DOHH2 (cell line): ENCODE results near the gene OR14J1.
"Not testable (repeated sequence)": the region's sequence is repeated elsewhere in the genome, so short reads cannot be mapped to it uniquely, and the experiment has no call there.

Experiments
- H3F3A ChIP-seq: fragments of 200-600 bp; sonication (generic), shearing (Covaris generic); 2 replicates; pipeline ENCODE4 v1.6.0; 2016; ENCODE audit warnings: antibody characterized with exemption, mild to moderate bottlenecking; ENCODE audit not compliant: control insufficient read depth, insufficient read depth
- H3K27ac ChIP-seq: fragments of 200-600 bp; sonication (generic); 2 replicates; pipeline ENCODE4 v1.5.1; 2014; ENCODE audit warnings: low read depth, mild to moderate bottlenecking, low read length, moderate library complexity
- H3K27me3 ChIP-seq: fragments of 200-600 bp; sonication (generic); 2 replicates; pipeline ENCODE4 v1.6.1; 2014; ENCODE audit warnings: mild to moderate bottlenecking, low read length, mixed read lengths; ENCODE audit not compliant: control insufficient read depth
- H3K36me3 ChIP-seq: fragments of 200-600 bp; sonication (generic); 2 replicates; pipeline ENCODE4 v1.6.1; 2014; ENCODE audit warnings: mild to moderate bottlenecking, low read length, moderate library complexity, mixed read lengths; ENCODE audit not compliant: control insufficient read depth
- H3K4me1 ChIP-seq: fragments of 200-600 bp; sonication (generic); 2 replicates; pipeline ENCODE4 v1.6.1; 2014; ENCODE audit warnings: mild to moderate bottlenecking, low read length, mixed read lengths; ENCODE audit not compliant: control insufficient read depth
- H3K4me2 ChIP-seq: fragments of 200-600 bp; sonication (generic); 2 replicates; pipeline ENCODE4 v1.6.0; 2014; ENCODE audit warnings: mild to moderate bottlenecking, low read length, moderate library complexity
- H3K4me3 ChIP-seq: fragments of 200-600 bp; sonication (generic); 2 replicates; pipeline ENCODE4 v1.5.1; 2014; ENCODE audit warnings: mild to moderate bottlenecking, low read length, mixed read lengths
- H3K79me2 ChIP-seq: fragments of 200-600 bp; sonication (generic); 2 replicates; pipeline ENCODE4 v1.6.1; 2014; ENCODE audit warnings: mild to moderate bottlenecking, low read length, mixed read lengths; ENCODE audit not compliant: control insufficient read depth
- H3K9me2 ChIP-seq: fragments of 200-600 bp; sonication (generic); replicated peaks from 2 replicates; pipeline ENCODE4 v1.6.1; 2014; ENCODE audit warnings: mild to moderate bottlenecking, low read length, mixed read lengths; ENCODE audit not compliant: control insufficient read depth
- H3K9me3 ChIP-seq: fragments of 200-600 bp; sonication (generic); 2 replicates; pipeline ENCODE4 v1.6.1; 2014; ENCODE audit warnings: antibody characterized with exemption, low read length, mixed read lengths; ENCODE audit not compliant: control insufficient read depth, insufficient read depth
- H4K20me1 ChIP-seq: fragments of 200-600 bp; sonication (generic); 2 replicates; pipeline ENCODE4 v1.6.0; 2014; ENCODE audit warnings: low read depth, mild to moderate bottlenecking, antibody characterized with exemption, low read length, moderate library complexity; ENCODE audit not compliant: control insufficient read depth, insufficient read depth
- CTCF ChIP-seq: fragments of 200-600 bp; sonication (generic); IDR thresholded peaks from one replicate; pipeline ENCODE4 v1.5.1; 2014; ENCODE audit warnings: antibody characterized with exemption, mild to moderate bottlenecking, low read depth, low read length; ENCODE audit not compliant: poor library complexity, severe bottlenecking
- EZH2phosphoT487 ChIP-seq: fragments of 200-600 bp; sonication (generic); IDR thresholded peaks from 2 replicates; pipeline ENCODE4 v1.6.1; 2017; ENCODE audit warnings: borderline replicate concordance, mild to moderate bottlenecking, antibody characterized with exemption, low read length, moderate library complexity, mixed read lengths

OR14J1 gene

GRCh38 chr6:29336269-29336668, 34.8 kb downstream of the OR14J1 start:
- H3K79me2 ChIP-seq, result no peaks in the 10 kb centered on the region
- no peaks in the 10 kb centered on the region for H3K27me3 ChIP-seq
- H3K36me3 ChIP-seq, result no peaks in the 10 kb centered on the region
- no peak for TF ChIP-seq EZH2phosphoT487
- TF ChIP-seq CTCF, result no peak
- H4K20me1 ChIP-seq, result no peaks in the 10 kb centered on the region
- no peaks in the 10 kb centered on the region for H3K4me1 ChIP-seq
- H3F3A ChIP-seq, result no peaks in the 10 kb centered on the region
- no peak overlapping the region for H3K27ac ChIP-seq
- no peaks in the 10 kb centered on the region for H3K9me2 ChIP-seq
- H3K4me2 ChIP-seq, result no peak overlapping the region
- H3K9me3 ChIP-seq, result no peaks in the 10 kb centered on the region
- no peak overlapping the region for H3K4me3 ChIP-seq

- H3K36me3 ChIP-seq, result no peaks in the 10 kb centered on the region
- no peak overlapping the region for H3K27ac ChIP-seq
- H3K9me3 ChIP-seq, result no peaks in the 10 kb centered on the region
- no peaks in the 10 kb centered on the region for H3K27me3 ChIP-seq
- no peaks in the 10 kb centered on the region for H4K20me1 ChIP-seq
- H3K4me1 ChIP-seq, result no peaks in the 10 kb centered on the region
- no peak for TF ChIP-seq CTCF
- TF ChIP-seq EZH2phosphoT487, result no peak
- H3K4me2 ChIP-seq, result no peak overlapping the region
- H3F3A ChIP-seq, result no peaks in the 10 kb centered on the region
- H3K79me2 ChIP-seq, result no peaks in the 10 kb centered on the region
- no peaks in the 10 kb centered on the region for H3K9me2 ChIP-seq
- no peak overlapping the region for H3K4me3 ChIP-seq
These were observed 43.9 kb downstream of the OR14J1 start for GRCh38 chr6:29345380-29345779.

GRCh38 chr6:29349348-29349747, 47.8 kb downstream of the OR14J1 start:
- H3K36me3 ChIP-seq, H3K9me3 ChIP-seq, H3K4me3 ChIP-seq, H3K4me2 ChIP-seq, H3K79me2 ChIP-seq, H3K4me1 ChIP-seq, H3K9me2 ChIP-seq, H3F3A ChIP-seq, H3K27ac ChIP-seq, H3K27me3 ChIP-seq, H4K20me1 ChIP-seq: not testable (repeated sequence)

- Histone ChIP-seq H3K36me3 (no peaks in the 10 kb centered on the region), H3K27me3 (no peaks in the 10 kb centered on the region), H4K20me1 (no peaks in the 10 kb centered on the region), H3K27ac (no peak overlapping the region), H3K4me1 (no peaks in the 10 kb centered on the region), H3K9me2 (no peaks in the 10 kb centered on the region), H3K4me2 (no peak overlapping the region), H3K79me2 (no peaks in the 10 kb centered on the region), H3K9me3 (no peaks in the 10 kb centered on the region), H3K4me3 (no peak overlapping the region), H3F3A (no peaks in the 10 kb centered on the region)
- no peak for TF ChIP-seq EZH2phosphoT487
- no peak for TF ChIP-seq CTCF
These were observed 53.5 kb downstream of the OR14J1 start for GRCh38 chr6:29354980-29355379.
